ENCODE data around the gene CXADR. TPM values are rescaled to one million over a fixed set of nuclear protein-coding genes. Genes with fewer than 3 reads are reported as not detected.
"Not testable (repeated sequence)": the region's sequence is repeated elsewhere in the genome, so short reads cannot be mapped to it uniquely, and the experiment has no call there.

The CXADR gene
- total RNA-seq, 1 donor = 0.81 TPM

DNA sequence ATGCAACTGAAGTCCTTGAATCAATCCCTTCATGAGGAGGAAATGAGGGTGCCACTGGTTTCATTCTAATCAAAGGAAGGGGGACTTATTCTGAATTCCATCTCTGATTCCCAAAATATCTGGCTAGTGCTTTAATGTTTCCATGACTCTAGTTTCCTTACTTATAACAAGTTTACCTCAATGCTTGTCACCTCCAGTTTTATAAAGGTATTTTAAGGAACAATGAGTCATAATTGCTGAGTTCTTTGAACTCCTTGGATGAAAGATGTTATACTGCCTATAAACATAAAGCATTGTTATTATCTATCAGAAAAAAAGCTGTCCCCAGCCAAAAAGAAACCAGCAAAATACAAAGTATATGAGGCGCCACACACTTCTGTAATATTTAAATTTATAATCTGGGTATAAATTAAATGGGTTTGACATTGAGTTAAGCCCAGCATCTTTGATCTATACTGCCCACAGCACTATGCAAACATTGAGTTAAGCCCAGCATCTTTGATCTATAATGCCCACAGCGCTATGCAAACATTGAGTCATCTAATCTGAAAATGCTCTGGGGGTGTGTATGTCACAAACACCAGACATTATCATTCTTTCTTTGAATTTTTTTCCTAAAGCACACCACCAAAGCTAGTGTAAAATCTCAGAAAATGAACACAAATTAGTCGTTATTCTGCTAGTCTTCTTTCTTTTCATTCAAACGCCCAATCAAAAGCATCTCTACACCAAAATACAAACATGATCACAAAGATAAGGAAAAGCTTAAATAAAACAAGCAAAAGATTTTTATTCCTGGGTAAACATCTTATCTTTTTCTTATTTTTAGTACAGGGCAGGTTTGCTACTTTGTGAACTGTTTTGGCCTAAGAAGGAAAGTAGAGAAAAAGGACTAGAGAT is 11.5 kb upstream of the CXADR start:
- no peak for DNase-seq (ENCODE audit: low read depth in 2 of 3, low spot score in 2 of 3)

DNA sequence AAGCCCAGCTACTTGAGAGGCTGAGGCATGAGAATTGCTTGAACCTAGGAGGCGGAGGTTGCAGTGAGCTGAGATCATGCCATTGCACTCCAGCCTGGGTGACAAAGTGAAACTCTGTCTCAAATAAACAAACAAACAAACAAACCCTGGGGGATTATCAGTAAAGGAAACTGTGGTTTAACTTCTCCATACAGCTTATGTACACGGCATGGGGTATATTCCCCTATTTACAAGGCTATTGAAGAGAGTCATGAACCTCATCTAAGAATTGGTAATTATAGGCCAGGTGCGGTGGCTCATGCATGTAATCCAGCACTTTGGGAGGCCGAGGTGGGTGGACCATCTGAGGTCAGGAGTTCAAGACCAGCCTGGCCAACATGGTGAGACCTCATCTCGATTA is 9.9 kb upstream of the CXADR start:
- not testable (repeated sequence) for DNase-seq (ENCODE audit: low read depth in 2 of 3, low spot score in 2 of 3)

DNA sequence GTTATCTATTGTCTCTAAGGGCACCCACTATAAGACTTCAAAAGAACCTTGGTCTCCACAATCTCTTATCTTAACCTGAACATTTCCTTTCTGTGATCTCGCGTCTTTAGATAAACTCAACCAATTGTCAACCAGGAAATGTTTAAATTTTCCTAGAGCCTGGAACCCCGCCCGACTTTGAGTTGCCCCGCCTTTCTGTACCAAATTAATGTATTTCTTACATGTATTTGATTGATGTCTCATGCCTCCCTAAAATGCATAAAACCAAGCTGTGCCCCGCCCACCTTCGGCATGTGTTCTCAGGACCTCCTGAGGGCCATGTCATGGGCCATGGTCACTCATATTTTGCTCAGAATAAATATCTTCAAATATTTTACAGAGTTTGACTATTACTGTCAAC is 5.9 kb upstream of the CXADR start:
- no peak for DNase-seq (ENCODE audit: low read depth in 2 of 3, low spot score in 2 of 3)

DNA sequence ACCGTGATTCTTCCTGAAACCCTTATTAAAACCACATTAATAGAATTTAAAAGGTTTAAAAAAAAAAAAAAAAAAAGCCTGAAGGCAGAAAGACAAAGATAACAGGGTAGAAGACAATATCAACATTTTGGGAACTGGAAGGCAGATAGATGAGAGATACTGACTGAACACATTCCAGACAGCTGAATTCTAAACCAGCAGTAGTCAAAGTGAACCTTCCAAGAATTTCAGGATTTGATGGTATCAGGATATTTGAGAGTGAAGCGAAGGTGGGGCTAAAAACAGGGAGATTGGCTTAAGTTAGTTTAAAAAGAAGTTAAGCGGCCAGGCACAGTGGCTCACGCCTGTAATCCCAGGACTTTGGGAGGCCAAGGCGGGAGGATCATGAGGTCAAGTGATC is 5.3 kb upstream of the CXADR start:
- no peak for DNase-seq (ENCODE audit: low read depth in 2 of 3, low spot score in 2 of 3)

DNA sequence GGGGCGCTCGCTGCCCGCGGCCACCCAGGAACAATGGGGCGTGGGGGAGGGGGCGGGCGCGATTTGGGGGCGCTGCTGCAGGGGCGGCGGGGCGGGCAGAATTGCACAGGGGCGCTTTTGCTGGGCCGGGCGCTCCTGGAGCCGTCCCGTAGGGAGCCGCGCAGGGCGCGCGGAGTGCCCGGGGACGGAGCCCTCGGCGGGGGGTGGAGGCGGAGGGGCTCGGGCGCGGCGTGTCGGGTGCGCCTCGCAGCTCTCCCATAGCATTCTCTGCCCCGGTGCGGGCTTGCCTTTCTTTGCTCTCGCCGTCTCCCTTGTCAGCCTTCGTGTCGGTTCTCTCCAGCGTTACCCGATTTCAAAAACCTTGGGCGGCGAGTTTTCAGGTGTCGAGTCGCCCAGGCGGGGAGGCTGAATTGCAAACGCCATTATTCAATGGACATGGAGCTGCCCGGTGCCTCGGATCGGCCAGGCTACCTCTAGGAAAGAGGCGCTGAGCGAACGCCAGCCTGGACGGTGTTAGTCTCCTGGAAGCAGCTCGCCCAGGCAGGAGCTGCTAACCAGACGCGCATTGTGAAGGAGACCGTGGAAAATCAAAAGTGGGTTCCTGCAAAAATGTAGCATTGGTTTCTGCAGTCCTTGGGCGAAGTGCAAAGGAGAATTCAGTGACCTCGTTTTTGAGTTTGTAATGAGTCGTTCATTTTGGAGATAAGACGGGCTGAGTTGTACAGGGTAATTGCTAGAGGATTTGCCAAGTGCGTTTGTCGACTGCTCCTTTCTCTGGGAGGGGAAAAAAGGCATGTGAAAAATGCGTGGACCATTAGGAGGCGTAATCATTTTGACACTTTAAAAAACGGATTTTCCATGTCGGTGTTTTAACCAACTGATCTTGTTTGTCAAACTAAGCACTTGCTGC is 626 bp downstream of the CXADR start:
- DNase-seq (ENCODE audit: low read depth in 2 of 3, low spot score in 2 of 3) = peak in 2 of 3 donors; percentile 21 to 25

DNA sequence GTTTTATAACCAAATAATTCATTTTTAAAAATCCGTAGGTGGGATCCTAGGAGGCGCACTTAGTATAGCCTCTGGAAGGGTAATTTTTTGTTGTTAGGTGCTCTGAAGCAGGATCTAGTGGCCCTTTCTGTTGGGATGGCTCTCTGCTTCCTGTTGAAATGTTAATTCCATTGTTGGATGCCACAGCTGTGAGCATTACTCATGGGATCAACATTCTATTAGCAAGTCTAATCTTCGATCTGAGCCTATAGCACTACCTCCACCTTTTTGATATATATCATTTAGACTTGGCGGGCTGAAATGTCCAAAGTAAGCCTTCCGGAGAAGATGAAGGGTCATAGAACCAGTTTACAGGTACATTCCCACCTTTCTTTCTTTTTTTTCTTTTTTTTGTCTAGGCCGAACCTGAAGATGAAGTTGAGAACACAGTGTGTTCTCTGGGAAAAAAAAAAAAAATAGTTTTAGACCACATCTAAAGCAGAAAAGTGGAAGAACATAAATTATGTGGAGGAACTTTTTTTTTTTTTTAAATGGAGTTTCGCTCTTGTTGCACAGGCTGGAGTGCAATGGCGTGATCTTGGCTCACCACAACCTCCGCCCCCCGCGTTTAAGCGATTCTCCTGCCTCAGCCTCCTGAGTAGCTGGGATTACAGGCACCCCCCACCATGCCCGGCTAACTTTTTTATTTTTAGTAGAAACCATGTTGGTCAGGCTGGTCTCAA is 1.4 kb downstream of the CXADR start:
- peak in 2 of 3 donors; percentile 20 to 54 for DNase-seq (ENCODE audit: low read depth in 2 of 3, low spot score in 2 of 3)

DNA sequence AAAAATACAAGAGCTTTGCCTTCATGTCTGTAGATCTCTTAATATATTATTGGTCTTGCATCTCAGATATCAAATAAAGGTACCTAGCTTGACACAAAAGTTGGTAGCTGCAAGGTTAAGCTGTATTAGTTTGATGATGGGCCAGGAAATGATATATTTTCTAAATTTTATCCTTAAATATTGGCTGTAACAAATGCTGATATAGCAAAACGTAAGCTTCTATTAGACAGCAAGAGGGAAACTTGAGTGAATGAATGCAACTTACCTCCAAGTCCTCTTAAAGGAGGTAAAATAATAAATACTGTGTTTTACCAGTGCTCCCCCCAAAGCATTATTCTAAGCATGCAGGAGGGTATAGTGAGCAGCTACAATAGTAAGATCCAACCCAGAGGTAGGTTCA is 4.2 kb downstream of the CXADR start:
- DNase-seq (ENCODE audit: low read depth in 2 of 3, low spot score in 2 of 3) = not testable (repeated sequence)

DNA sequence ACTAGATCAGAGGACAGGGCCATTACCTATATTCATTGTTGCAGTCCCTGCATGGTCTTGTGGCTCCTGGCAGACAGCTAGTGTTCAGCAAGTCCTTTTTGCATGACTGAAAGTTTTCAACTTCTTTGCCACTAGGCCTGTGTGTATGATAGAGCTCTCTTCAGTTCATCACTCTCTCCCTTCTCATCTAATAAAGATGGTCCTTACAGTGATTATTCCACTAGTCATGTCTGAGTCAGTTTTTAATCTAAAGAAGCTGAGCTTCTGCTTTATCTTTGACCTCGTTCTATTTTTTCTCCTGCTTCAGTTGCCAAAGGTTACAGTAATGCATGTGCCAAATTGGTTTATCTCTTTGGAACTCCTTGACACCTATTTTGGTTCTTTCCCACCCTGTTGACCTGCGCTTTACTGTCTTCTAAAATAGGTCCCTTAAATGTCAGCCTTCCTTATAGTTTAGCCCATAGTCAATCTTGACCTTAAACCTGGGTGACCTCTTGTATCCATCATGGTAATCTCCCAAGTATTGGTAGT is 6.4 kb downstream of the CXADR start:
- DNase-seq (ENCODE audit: low read depth in 2 of 3, low spot score in 2 of 3) = no peak

DNA sequence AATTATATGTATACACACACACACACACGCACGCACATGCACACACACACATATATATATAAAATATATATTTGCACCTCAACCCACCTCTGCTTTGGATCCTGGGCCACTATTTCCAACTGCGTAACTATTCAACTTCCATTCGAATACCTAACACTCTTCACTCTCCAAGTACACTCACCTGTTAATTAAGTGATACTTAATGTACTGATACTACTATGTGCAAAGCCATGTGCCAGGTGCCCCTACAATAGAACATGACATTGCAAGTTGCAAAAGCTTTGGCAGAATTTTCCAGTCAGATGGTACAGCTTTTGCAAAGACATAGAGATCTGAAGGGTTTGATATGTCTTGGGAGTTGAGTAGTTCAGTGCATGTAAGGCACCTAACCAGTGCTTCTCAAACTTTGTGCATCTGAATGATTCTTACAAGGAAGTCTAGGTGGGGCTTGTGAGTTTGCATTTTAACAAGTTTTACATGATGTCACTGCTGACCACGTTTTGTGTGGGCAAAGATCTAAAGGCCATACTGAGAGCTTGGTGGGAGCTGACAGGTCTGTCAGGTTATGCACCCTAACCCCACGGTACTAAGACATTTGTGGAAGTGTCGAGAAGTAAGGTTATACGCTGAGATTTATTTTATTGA is 7.2 kb downstream of the CXADR start:
- DNase-seq (ENCODE audit: low read depth in 2 of 3, low spot score in 2 of 3) = no peak

DNA sequence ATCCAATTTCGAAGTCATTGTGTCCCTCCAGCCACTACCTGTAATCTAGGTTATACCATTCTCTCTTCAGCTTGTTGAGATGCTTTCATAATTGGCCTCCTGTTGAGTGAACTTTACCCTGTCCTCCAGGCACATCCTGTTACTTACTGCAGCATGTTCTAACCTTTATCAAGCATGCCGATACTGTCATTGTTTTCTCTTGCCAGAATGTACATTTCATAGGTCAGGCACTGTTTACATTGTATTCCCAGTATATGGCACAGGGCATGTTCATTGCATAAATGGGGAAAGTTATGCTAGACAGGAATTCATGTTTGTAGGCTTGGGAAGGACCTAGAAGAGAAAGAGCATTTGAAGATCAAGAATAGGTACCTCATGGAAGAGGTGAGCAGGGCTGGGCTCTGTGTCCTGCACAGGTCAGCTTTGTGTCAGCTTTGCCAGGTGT is 10.2 kb downstream of the CXADR start:
- DNase-seq (ENCODE audit: low read depth in 2 of 3, low spot score in 2 of 3) = no peak

DNA sequence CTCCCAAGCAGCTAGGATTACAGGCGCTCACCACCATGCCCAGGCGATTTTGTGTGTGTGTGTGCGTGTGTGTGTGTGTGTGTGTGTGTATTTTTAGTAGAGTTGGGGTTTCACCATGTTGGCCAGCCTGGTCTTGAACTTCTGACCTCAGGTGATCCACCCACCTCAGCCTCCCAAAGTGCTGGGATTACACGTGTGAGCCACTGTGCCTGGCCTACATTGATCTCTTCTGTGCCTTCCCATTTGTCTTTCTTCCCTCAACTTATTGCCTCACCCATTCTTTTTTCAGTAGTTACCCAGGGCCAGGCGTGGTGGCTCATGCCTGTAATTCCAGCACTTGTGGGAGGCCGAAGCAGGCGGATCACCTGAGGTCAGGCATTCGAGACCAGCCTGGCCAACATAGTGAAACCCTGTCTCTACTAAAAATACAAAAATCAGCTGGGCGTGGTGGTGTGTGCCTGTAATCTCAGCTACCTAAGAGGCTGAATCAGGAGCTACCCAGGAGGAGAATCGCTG is 11.2 kb downstream of the CXADR start:
- not testable (repeated sequence) for DNase-seq (ENCODE audit: low read depth in 2 of 3, low spot score in 2 of 3)

DNA sequence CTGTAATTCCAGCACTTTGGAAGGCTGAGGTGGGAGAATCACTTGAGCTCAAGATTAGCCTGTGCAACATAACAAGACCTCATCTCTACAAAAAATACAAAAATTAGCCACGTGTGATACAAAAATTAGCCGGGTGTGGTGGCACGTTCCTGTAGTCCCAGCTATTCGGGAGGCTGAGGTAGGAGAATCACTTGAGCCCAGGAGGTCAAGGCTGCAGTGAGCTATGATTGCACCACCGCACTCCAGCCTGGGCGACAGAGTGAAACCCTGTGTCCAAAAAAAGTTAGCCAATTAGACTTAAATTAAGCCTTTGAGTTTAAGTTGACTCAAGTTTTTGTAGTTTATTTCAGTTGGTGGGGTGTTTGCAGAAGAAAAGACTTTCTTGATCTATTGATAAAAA is 11.8 kb downstream of the CXADR start:
- no peak for DNase-seq (ENCODE audit: low read depth in 2 of 3, low spot score in 2 of 3)

DNA sequence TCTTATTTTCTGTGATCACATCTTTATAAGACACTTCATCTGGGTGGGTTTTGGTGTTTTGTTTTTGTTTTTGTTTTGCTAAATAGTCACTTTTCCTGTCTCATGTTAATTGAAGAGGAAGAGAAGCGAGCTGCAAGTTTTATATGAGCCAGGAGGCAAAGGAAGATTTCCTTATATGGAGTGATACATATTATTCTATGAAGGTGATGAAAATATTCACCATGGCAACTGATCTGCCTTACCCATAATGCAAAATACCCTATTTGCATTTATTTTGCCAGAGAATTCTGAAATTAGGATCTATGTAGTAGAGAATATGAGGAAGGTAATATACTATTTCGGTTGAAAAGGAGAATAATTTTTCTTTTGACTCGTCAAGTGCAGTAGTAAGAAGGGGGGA is 13.9 kb downstream of the CXADR start:
- DNase-seq (ENCODE audit: low read depth in 2 of 3, low spot score in 2 of 3) = no peak

DNA sequence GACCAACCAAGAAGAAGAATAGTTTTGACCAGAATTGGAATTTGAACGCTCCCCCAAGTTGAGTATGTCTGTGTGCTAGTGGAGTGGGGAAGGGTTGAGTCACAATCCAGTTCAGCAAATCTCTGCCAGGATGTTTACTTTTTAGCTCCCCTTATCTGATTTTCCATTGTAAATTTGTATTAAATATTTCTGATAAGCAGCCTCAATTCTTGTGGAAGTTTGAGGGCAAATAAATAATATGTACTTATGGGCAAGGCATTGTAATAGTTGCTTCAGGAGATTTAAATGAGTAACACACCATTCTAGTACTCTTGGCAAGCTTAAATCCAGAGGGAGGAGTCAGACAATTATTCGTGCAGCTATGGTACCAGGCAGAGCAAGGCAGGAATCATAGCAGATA is 14.4 kb downstream of the CXADR start:
- DNase-seq (ENCODE audit: low read depth in 2 of 3, low spot score in 2 of 3) = no peak

DNA sequence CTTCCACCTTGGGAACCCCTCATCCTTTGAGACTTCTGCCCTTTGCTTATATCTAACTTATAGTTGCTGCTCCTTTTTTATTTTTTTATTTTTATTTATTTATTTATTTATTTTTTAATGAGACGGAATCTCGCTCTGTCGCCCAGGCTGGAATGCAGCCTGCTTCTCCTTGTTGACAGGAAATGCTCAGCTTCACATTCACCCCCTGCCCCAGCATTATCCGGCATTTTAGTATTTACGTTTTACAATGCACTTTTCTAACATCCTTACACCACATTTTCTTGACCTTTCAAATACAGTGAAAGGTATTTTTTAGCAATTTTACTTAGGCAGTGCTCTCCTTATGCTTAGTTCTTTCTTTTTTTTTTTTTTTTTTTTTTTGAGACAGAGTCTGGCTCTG is 14.9 kb downstream of the CXADR start:
- no peak for DNase-seq (ENCODE audit: low read depth in 2 of 3, low spot score in 2 of 3)

DNA sequence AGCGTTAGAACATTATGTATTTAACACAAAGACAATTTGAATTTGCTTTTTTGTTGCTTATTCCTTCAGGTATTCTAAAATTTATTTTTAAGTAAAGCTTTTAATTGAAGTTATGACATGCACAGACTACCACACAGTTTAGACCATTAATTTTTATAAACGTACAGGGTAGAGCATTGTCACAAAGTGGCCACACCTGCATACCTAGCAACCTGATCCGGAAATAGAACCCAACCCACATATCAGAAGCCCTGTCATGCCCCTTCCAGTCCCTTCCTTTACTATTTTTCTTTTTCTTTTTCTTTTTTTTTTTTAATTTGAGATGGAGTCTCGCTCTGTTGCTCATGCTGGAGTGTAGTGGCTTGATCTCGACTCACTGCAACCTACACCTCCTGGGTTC is 16.8 kb downstream of the CXADR start:
- DNase-seq (ENCODE audit: low read depth in 2 of 3, low spot score in 2 of 3) = no peak

DNA sequence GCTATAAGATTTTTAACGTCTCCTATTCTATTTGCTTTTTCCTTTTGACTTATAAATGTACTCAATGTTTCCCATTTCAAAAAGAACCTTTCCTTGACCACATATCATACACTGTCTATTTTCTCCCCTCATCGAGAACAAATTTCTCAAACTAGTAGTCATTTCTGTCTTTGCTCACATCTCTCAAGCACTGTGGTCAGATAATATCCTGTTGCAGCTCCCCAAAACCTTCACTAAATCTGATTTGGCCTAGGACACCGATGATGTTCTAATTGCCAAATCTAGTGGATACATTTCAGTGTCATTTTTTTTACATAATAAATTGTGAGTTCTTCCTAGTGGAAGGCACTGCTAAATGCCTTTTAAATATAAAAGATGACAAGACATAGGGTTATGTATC is 19.4 kb downstream of the CXADR start:
- DNase-seq (ENCODE audit: low read depth in 2 of 3, low spot score in 2 of 3) = no peak

DNA sequence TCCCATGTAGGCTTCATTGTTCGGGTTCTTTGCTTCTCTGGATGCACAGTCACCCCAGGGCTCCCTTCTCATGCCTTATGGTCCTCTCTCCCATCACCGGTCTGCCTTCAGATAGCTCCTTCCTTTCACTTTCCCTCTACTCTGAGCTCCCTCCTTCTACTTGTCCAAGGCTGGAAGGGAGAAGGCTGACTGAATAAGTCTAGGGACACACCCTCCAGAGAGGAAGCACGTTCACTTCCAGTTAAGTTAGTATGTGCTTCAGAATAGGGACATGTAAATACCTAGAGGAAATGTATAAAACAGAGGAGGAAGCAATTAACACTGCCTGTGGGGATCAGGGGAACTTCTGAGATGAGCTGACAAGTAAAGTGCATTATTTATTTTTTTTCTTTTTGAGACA is 23.5 kb downstream of the CXADR start:
- DNase-seq (ENCODE audit: low read depth in 2 of 3, low spot score in 2 of 3) = peak in 1 of 3 donors; percentile 6

DNA sequence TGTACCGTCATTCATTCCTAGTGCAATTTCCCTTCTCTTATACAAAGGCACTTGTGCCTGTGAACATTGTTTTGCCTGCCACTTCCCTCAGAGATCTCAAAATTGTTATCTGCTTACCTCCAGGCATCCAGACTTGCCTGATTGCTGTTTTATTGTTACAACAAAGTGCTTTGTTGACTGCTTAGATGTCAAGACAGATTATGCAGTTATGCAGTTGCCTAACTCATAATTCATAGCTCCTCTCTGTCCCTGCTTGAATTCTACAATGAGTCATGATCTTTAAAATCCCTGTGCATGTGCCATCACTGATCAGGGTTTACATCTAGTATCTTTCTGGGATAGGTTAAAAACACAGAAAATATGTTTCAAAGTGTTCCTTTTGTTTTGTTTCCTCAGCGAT is 24.5 kb downstream of the CXADR start:
- no peak for DNase-seq (ENCODE audit: low read depth in 2 of 3, low spot score in 2 of 3)

DNA sequence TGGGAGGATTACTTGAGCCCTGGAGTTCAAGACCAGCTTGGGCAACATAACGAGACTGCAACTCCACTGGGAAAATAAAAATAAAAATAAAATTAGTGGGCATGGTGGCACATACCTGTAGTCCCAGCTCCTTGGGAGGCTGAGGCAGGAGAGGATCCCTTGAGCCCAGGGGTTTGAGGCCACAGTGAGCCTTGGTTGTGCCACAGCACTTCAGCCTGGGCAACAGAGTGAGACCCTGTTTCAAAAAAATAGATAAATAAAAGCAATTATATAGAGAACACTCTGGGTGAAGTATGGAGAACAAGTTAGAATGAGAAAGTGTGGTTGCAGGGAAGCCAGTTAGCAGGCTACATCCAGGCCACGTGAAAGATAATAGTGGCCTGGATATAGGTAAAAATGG is 25.7 kb downstream of the CXADR start:
- DNase-seq (ENCODE audit: low read depth in 2 of 3, low spot score in 2 of 3) = no peak
